KOPT-K1 (cell line): ENCODE results near the gene TRMT10A.
"Not testable (repeated sequence)": the region's sequence is repeated elsewhere in the genome, so short reads cannot be mapped to it uniquely, and the experiment has no call there.

Experiments
- H3K27ac ChIP-seq: fragments of 200-600 bp; sonication (generic); 2 replicates; pipeline ENCODE4 v1.5.1; 2016; ENCODE audit warnings: antibody characterized with exemption, mild to moderate bottlenecking, low read depth, low read length; ENCODE audit not compliant: poor library complexity, severe bottlenecking
- H3K36me3 ChIP-seq: fragments of 200-600 bp; sonication (generic); 2 replicates; pipeline ENCODE4 v1.5.1; 2017; ENCODE audit warnings: antibody characterized with exemption, mild to moderate bottlenecking, low read length, moderate library complexity; ENCODE audit not compliant: insufficient read depth
- H3K9me3 ChIP-seq: fragments of 200-600 bp; sonication (generic); 2 replicates; pipeline ENCODE4 v1.5.1; 2017; ENCODE audit warnings: antibody characterized with exemption, low read length, mild to moderate bottlenecking; ENCODE audit not compliant: insufficient read depth, poor library complexity, severe bottlenecking

TRMT10A gene

GRCh38 chr4:99574530-99575324 is 10.9 kb upstream of the TRMT10A start, which contains the start of gene MTTP:
Gene MTTP (plus strand): TSS chr4:99574824. CDS start chr4:99574910, 86 bp downstream.
- no peaks in the 10 kb centered on the region for H3K9me3 ChIP-seq
- H3K36me3 ChIP-seq = no peaks in the 10 kb centered on the region
- H3K27ac ChIP-seq = no peak within 1 kb of the TSS

DNA sequence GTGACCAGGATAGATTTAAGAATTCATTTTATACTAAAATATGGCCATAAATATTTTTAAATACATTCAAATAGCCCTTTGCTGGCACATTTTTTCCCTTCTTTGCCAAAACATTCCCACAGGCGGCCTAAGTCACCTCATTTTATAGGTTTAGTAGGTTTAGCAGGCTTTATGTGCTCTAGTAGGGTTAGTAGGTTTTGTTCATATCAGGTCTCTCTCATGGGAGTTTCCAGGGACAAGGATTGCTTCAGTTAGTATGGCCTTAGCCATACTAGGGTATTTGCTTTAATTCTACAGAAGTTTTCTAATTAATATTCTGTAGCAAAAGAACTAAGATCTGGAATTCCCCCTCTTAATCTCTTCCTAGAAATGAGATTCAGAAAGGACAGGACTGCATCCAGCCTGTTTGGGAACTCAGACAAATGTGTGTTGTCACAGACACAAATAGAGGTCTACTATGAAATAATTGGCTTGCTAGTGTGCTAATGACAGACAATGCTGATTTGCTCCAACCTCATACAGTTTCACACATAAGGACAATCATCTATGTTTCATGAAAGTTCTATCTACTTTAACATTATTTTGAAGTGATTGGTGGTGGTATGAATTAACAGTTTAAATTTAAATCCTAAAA is 10.0 kb upstream of the TRMT10A start:
- Histone ChIP-seq H3K27ac (no peak overlapping the region), H3K9me3 (no peaks in the 10 kb centered on the region), H3K36me3 (no peaks in the 10 kb centered on the region)

DNA sequence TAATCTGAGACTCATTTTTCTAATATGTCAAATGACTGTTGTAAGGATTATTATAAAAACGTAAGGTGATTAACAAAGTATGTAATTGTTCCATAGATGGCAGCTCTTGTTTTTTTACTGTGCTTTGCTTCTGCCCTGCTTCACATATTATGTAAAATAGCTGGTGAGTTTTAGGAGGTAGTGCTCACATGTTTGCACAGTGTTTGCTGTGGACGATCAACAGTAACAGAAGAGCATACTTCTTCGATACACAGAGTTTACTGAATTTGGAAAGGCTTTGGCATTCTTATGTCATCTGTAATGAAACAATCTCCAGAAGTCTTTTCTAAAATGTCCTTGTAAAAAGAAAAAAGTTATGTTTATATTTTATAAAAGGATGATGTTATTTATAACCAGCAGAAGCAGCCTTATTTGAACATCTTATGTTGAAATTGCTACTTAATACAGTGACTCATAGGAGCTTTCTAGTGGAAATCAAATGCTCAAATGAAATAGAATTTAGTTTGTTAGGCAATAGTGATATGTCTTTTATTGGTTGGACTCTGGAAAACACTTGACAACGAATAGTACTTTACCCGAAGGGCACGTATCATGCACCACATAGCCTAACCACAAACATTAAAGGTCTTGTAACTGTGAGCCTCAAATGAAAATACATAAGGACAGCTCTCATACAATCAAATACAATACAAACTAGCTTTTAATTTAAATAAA is 8.8 kb upstream of the TRMT10A start:
- Histone ChIP-seq H3K36me3 (no peaks in the 10 kb centered on the region), H3K27ac (no peak overlapping the region), H3K9me3 (no peaks in the 10 kb centered on the region)

GRCh38 chr4:99571883-99572282 is 8.0 kb upstream of the TRMT10A start:
- H3K36me3 ChIP-seq = no peaks in the 10 kb centered on the region
- no peak overlapping the region for H3K27ac ChIP-seq
- H3K9me3 ChIP-seq = no peaks in the 10 kb centered on the region

GRCh38 chr4:99564921-99565320 is 1.1 kb upstream of the TRMT10A start:
- Histone ChIP-seq H3K27ac (no peak overlapping the region), H3K36me3 (no peaks in the 10 kb centered on the region), H3K9me3 (no peaks in the 10 kb centered on the region)

GRCh38 chr4:99552872-99553271 is 11.0 kb downstream of the TRMT10A start:
- Histone ChIP-seq H3K27ac (no peak overlapping the region), H3K36me3 (no peaks in the 10 kb centered on the region), H3K9me3 (no peaks in the 10 kb centered on the region)

DNA sequence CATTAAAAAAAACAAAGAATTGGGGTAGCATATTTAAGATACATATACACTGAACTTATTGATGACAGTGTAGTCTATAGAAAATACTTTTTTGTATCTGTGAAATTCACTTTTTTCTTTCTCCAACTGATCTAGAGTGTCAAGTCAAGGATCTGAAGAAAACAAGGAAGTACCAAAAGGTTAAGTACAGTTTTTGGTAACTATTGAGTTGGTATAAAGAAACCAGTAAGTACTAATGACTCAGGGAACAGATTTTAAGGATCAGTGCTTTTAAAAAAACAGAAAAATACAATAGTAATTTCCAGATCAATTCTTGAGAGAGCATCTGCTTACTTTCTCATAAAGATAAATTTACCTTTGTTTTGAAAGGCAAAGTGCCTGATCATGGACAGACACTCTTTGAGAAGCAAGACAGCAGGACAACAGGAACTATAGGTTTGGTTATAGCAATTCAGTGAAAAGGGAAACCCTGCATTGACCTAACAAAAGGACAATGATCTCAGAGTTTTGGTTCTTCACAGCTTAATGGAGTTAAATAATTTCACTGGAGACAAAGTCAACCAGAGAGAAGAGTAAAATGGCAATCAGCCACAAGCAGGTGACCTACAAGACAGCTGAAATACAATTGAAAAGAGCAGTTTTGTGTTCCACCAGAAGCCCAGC is 23.4 kb downstream of the TRMT10A start:
- H3K36me3 ChIP-seq = no peaks in the 10 kb centered on the region
- H3K27ac ChIP-seq = no peak overlapping the region
- no peaks in the 10 kb centered on the region for H3K9me3 ChIP-seq

- Histone ChIP-seq H3K27ac (no peak overlapping the region), H3K9me3 (no peaks in the 10 kb centered on the region), H3K36me3 (no peaks in the 10 kb centered on the region)
Observed at GRCh38 chr4:99537674-99538073, 26.2 kb downstream of the TRMT10A start.

- no peak overlapping the region for H3K27ac ChIP-seq
- H3K9me3 ChIP-seq = no peaks in the 10 kb centered on the region
- no peaks in the 10 kb centered on the region for H3K36me3 ChIP-seq
Observed at GRCh38 chr4:99536848-99537247, 27.0 kb downstream of the TRMT10A start.

DNA sequence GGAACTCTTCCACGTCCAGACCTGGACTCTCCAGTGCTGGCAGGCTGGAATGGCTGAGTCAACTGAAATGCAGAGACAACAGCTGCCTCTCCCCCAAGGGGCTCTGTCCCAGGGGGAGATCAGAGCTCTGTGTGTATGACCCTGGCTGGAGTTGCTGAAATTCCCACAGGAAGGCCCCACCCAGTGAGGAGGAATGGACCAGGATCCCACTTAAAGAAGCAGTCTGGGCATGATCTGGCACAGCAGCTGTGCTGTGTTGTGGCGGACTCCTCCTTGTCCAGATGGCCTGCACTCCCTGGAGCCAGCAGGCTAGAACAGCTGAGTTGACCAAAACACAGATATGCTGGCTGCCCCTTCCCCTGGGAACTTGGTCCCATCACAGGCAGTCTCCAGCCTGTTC is 27.6 kb downstream of the TRMT10A start:
- H3K36me3 ChIP-seq = no peaks in the 10 kb centered on the region
- H3K9me3 ChIP-seq = no peaks in the 10 kb centered on the region
- H3K27ac ChIP-seq = no peak overlapping the region

GRCh38 chr4:99534699-99535098 is 29.1 kb downstream of the TRMT10A start:
- not testable (repeated sequence) for H3K36me3 ChIP-seq, H3K27ac ChIP-seq, H3K9me3 ChIP-seq

GRCh38 chr4:99529956-99530355 is 33.9 kb downstream of the TRMT10A start:
- no peaks in the 10 kb centered on the region for H3K36me3 ChIP-seq
- no peak overlapping the region for H3K27ac ChIP-seq
- H3K9me3 ChIP-seq = no peaks in the 10 kb centered on the region

DNA sequence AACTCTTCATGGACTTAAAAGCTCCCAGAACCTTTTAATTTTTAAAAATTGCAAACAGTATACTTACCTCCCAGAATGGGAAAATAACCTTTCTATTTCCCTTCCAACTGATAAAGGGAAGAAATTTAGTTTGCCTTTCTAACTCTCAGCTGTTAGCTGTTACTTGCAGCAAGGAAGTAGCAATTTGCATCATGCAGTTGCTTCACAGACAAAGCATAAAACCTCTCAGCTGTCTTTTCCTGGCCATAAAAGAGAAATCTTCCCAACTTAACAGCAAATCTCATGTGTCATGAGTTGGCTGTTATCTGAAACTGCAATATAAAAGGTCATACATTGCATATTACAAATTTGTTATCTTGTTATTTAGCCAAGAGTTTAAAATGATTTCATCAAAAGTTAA is 34.6 kb downstream of the TRMT10A start:
- Histone ChIP-seq H3K36me3 (no peaks in the 10 kb centered on the region), H3K9me3 (no peaks in the 10 kb centered on the region), H3K27ac (no peak overlapping the region)

DNA sequence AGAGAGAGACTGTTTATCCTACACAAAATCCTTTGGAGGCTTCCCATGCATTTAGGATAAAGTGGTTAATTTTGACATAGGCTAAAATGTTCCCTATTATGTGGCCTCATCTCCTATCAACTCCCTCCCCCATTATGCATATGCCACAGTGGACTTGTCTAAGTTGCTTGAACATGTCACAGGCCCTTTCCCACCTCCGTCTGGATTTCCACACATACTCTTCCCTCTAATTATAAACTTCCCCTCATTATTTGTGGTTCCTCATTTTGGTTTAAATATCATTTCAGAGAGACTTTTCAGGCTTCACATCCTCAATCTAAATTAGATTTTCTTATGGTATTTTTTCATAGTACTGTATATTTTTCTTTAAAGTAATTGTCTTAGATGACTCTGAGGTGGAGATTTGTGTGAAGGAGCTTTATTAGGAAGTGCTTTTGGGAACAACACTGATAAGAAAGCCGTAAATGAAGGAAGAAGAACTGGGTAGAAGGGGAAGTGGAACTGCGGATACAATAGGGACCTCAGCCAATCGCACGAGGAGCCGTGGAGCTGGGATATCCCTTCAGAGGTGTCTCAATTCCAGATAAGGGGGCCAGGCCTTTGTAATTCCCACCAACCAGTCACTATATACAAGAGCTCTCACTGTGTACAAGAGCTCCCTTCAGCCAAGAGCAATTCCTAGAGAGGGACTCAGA is 45.1 kb downstream of the TRMT10A start:
- H3K9me3 ChIP-seq = no peaks in the 10 kb centered on the region
- no peaks in the 10 kb centered on the region for H3K36me3 ChIP-seq
- no peak overlapping the region for H3K27ac ChIP-seq
